A549 (cell line): ENCODE results near the gene FAM118A.

Experiments
- CHD2 ChIP-seq: fragments of 150-350 bp; IDR thresholded peaks from 2 replicates; pipeline ENCODE4 v1.6.1; 2014; ENCODE audit warnings: low read length; ENCODE audit not compliant: partially characterized antibody
- POLR2A ChIP-seq: IDR thresholded peaks from 2 replicates; pipeline ENCODE4 v1.6.1; 2012; ENCODE audit warnings: mild to moderate bottlenecking, low read length
- TP53 ChIP-seq: fragments of 250-450 bp; sonication (Bioruptor Pico); IDR thresholded peaks from 2 replicates; pipeline ENCODE4 v1.5.0; 2021; ENCODE audit warnings: mild to moderate bottlenecking, moderate library complexity
- TF ChIP-seq, protein P1 (sequence below): fragments of >200 bp; sonication (Bioruptor Twin); formaldehyde crosslinking; IDR thresholded peaks from 3 replicates; pipeline ENCODE4 v1.5.1; 2016
- TF ChIP-seq, protein P2 (sequence below): fragments of 150-350 bp; IDR thresholded peaks from 2 replicates; pipeline ENCODE4 v1.6.1; 2014; ENCODE audit warnings: low read depth, mild to moderate bottlenecking, low read length
- TF ChIP-seq, protein P3 (sequence below): fragments of 450-650 bp; IDR thresholded peaks from 2 replicates; pipeline ENCODE4 v1.6.1; 2014; ENCODE audit warnings: antibody characterized with exemption

DNA sequence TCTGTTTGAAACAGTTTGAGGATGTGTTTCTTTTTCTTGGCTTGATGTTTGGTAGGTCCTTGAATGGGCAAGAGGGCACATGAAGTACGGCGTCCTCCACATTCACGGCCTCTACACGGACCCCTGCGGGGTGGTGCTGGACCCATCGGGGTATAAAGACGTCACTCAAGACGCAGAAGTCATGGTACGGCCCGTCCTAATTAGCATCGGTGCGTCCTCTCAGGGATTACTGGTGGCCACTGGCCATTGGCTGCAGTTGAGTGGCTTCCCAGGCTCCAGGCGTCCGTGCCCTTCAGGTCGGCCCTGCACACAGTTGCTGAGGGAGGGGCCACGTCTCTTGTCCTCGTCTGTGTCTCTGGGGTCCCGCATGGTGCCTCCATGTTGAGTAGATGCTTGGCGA, 20.8 kb downstream of the FAM118A start:
- TF ChIP-seq CHD2: no peak
- TF ChIP-seq, protein P1, sequence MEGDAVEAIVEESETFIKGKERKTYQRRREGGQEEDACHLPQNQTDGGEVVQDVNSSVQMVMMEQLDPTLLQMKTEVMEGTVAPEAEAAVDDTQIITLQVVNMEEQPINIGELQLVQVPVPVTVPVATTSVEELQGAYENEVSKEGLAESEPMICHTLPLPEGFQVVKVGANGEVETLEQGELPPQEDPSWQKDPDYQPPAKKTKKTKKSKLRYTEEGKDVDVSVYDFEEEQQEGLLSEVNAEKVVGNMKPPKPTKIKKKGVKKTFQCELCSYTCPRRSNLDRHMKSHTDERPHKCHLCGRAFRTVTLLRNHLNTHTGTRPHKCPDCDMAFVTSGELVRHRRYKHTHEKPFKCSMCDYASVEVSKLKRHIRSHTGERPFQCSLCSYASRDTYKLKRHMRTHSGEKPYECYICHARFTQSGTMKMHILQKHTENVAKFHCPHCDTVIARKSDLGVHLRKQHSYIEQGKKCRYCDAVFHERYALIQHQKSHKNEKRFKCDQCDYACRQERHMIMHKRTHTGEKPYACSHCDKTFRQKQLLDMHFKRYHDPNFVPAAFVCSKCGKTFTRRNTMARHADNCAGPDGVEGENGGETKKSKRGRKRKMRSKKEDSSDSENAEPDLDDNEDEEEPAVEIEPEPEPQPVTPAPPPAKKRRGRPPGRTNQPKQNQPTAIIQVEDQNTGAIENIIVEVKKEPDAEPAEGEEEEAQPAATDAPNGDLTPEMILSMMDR: no peak
- TF ChIP-seq POLR2A: no peak
- TF ChIP-seq, protein P2, sequence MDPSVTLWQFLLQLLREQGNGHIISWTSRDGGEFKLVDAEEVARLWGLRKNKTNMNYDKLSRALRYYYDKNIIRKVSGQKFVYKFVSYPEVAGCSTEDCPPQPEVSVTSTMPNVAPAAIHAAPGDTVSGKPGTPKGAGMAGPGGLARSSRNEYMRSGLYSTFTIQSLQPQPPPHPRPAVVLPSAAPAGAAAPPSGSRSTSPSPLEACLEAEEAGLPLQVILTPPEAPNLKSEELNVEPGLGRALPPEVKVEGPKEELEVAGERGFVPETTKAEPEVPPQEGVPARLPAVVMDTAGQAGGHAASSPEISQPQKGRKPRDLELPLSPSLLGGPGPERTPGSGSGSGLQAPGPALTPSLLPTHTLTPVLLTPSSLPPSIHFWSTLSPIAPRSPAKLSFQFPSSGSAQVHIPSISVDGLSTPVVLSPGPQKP: no peak
- TF ChIP-seq, protein P3, sequence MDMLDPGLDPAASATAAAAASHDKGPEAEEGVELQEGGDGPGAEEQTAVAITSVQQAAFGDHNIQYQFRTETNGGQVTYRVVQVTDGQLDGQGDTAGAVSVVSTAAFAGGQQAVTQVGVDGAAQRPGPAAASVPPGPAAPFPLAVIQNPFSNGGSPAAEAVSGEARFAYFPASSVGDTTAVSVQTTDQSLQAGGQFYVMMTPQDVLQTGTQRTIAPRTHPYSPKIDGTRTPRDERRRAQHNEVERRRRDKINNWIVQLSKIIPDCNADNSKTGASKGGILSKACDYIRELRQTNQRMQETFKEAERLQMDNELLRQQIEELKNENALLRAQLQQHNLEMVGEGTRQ: no peak
- no peak for TF ChIP-seq TP53 (CRISPR knock-in tag)
